HG03097 (cell line): ENCODE results near the gene ZMIZ1.

Source experiments
- ATAC-seq: cut with Tn5 transposase; IDR thresholded peaks from one replicate; pipeline ENCODE4 v1.9.1; 2021; ENCODE audit not compliant: unreplicated experiment, low FRiP score

The ZMIZ1 gene

GRCh38 chr10:79193694-79194382 lies 125.1 kb downstream of the ZMIZ1 start:
- ATAC-seq, result no peak

GRCh38 chr10:79195091-79195923 lies 126.5 kb downstream of the ZMIZ1 start:
- ATAC-seq, result no peak

- ATAC-seq, result no peak
Measured at GRCh38 chr10:79196470-79197461, 128.0 kb downstream of the ZMIZ1 start.

GRCh38 chr10:79197558-79197957 lies 128.8 kb downstream of the ZMIZ1 start:
- no peak for ATAC-seq

GRCh38 chr10:79200346-79200745 lies 131.6 kb downstream of the ZMIZ1 start:
- no peak for ATAC-seq

GRCh38 chr10:79201706-79202105 lies 132.9 kb downstream of the ZMIZ1 start:
- no peak for ATAC-seq

GRCh38 chr10:79202188-79203013 lies 133.6 kb downstream of the ZMIZ1 start:
- no peak for ATAC-seq

GRCh38 chr10:79203014-79203644 lies 134.4 kb downstream of the ZMIZ1 start:
- ATAC-seq, result no peak

- no peak for ATAC-seq
Measured at GRCh38 chr10:79203833-79204232, 135.1 kb downstream of the ZMIZ1 start.

- no peak for ATAC-seq
Measured at GRCh38 chr10:79206300-79207095, 137.7 kb downstream of the ZMIZ1 start.

- no peak for ATAC-seq
Measured at GRCh38 chr10:79207096-79207357, 138.3 kb downstream of the ZMIZ1 start.

- no peak for ATAC-seq
Measured at GRCh38 chr10:79207726-79208125, 139.0 kb downstream of the ZMIZ1 start.

GRCh38 chr10:79208251-79208983 lies 139.7 kb downstream of the ZMIZ1 start:
- no peak for ATAC-seq

- no peak for ATAC-seq
Measured at GRCh38 chr10:79209340-79209739, 140.6 kb downstream of the ZMIZ1 start.

GRCh38 chr10:79209831-79210230 lies 141.1 kb downstream of the ZMIZ1 start:
- no peak for ATAC-seq

- ATAC-seq, result no peak
Measured at GRCh38 chr10:79210672-79211071, 141.9 kb downstream of the ZMIZ1 start.

- ATAC-seq, result no peak
Measured at GRCh38 chr10:79211616-79212015, 142.8 kb downstream of the ZMIZ1 start.

- no peak for ATAC-seq
Measured at GRCh38 chr10:79215531-79215930, 146.8 kb downstream of the ZMIZ1 start.
